Measurements from ENCODE around the gene P4HTM.

P4HTM gene

DNA sequence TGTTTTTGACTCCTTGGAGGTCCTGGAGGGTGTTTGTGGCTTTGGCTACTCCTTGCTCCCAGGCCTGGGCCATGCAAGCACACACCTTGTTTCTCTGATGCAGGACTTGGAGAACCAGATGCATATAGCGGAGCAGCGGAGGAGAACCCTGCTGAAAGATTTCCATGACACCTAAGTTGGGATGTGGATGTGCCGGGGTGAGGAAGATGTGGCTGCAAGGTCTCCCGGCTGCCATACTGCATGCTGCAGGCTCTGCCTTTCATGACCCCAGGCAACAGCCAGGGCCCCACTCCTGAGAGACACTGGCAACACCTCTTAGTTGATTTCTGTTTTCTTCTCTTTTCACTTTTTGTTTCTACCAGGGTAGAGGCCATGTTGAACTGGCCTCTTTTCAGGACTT lies 6.9 kb upstream of the P4HTM start:
- no peak for TF ChIP-seq GLI4 (tag by site-specific recombination; IDR thresholded peaks at IDR 0.05)
- TF ChIP-seq SCRT2 (tag by site-specific recombination; IDR thresholded peaks at IDR 0.05) = no peak
- no peak for TF ChIP-seq ZNF391 (tag by site-specific recombination; IDR thresholded peaks at IDR 0.05; ENCODE audit: borderline replicate concordance, low read depth)
- TF ChIP-seq ZNF426 (tag by site-specific recombination; IDR thresholded peaks at IDR 0.05) = no peak
- TF ChIP-seq, protein P1, sequence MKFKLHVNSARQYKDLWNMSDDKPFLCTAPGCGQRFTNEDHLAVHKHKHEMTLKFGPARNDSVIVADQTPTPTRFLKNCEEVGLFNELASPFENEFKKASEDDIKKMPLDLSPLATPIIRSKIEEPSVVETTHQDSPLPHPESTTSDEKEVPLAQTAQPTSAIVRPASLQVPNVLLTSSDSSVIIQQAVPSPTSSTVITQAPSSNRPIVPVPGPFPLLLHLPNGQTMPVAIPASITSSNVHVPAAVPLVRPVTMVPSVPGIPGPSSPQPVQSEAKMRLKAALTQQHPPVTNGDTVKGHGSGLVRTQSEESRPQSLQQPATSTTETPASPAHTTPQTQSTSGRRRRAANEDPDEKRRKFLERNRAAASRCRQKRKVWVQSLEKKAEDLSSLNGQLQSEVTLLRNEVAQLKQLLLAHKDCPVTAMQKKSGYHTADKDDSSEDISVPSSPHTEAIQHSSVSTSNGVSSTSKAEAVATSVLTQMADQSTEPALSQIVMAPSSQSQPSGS (tag by site-specific recombination; IDR thresholded peaks at IDR 0.05; ENCODE audit: low read depth) = no peak
- TF ChIP-seq, protein P2, sequence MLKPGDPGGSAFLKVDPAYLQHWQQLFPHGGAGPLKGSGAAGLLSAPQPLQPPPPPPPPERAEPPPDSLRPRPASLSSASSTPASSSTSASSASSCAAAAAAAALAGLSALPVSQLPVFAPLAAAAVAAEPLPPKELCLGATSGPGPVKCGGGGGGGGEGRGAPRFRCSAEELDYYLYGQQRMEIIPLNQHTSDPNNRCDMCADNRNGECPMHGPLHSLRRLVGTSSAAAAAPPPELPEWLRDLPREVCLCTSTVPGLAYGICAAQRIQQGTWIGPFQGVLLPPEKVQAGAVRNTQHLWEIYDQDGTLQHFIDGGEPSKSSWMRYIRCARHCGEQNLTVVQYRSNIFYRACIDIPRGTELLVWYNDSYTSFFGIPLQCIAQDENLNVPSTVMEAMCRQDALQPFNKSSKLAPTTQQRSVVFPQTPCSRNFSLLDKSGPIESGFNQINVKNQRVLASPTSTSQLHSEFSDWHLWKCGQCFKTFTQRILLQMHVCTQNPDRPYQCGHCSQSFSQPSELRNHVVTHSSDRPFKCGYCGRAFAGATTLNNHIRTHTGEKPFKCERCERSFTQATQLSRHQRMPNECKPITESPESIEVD (tag by site-specific recombination; IDR thresholded peaks at IDR 0.05) = no peak
- no peak for TF ChIP-seq ZFHX2 (tag by site-specific recombination; conservative IDR thresholded peaks at IDR 0.05)
- no peak for TF ChIP-seq ZNF112 (tag by site-specific recombination; IDR thresholded peaks at IDR 0.05)
- TF ChIP-seq ZEB2 (tag by site-specific recombination; IDR thresholded peaks at IDR 0.05) = no peak
- no peak for TF ChIP-seq KLF10 (tag by site-specific recombination; IDR thresholded peaks at IDR 0.05)
- ChIA-PET CTCF (no interaction called here), POLR2A (no interaction called here)
- Histone ChIP-seq H3K4me1 (ENCODE audit: control insufficient read depth, insufficient read depth, low read length) (no peaks in the 10 kb centered on the region), H3K9me3 (ENCODE audit: control insufficient read depth, insufficient read depth, low read depth, low read length) (no peaks in the 10 kb centered on the region), H3K36me3 (ENCODE audit: control insufficient read depth in 2 of 2, insufficient read depth in 1 of 2, low read length in 2 of 2) (peaks cover 9 to 80% of the 10 kb centered on the region in 2 experiments), H3K27ac (ENCODE audit: extremely low read depth, low read depth, low read length) (no peak overlapping the region), H3K4me3 (ENCODE audit: low read depth, low read length) (no peak overlapping the region)

DNA sequence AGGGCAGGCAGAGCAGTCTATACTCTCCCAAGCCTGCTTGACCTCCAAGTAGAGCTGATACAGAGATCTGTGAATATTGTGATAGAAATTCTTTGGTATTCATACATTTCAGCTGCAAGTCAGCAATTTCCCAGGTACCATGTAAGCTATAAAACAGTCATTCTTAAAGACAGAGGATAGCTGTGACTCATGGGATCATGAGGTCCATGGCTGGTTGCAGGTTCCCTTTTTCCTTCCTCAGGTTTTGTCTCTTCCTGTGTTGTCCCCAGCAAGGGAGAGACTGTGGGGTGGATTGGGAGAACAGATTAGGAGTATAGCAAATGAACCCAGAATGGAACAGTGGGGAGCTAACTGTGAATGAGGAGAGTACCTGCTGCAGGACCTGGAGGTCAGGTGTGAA lies 5.4 kb upstream of the P4HTM start:
- no peaks in the 10 kb centered on the region for H3K9me3 ChIP-seq (ENCODE audit: control insufficient read depth, insufficient read depth, low read depth, low read length)
- ChIA-PET POLR2A (interaction anchor here (2.0 kb wide), 1 partner anchor 22 kb away, joined by 5 read pairs; the partner anchor contains the start of gene WDR6), CTCF (interaction anchor here (0.7 kb wide), 1 partner anchor 36 kb away, joined by 3 read pairs; no protein-coding TSS in a partner anchor)
- peaks cover 2 to 69% of the 10 kb centered on the region in 2 experiments for H3K36me3 ChIP-seq (ENCODE audit: control insufficient read depth in 2 of 2, insufficient read depth in 1 of 2, low read length in 2 of 2)
- no peak overlapping the region for H3K27ac ChIP-seq (ENCODE audit: extremely low read depth, low read depth, low read length)
- TF ChIP-seq SP3 (tag by site-specific recombination; IDR thresholded peaks at IDR 0.05) (no peak), ZNF571 (tag by site-specific recombination; IDR thresholded peaks at IDR 0.05) (no peak), ZBTB17 (tag by site-specific recombination; IDR thresholded peaks at IDR 0.05) (no peak)
- TF ChIP-seq, protein P1 (tag by site-specific recombination; IDR thresholded peaks at IDR 0.05; ENCODE audit: low read depth) = no peak
- no peak overlapping the region for H3K4me3 ChIP-seq (ENCODE audit: low read depth, low read length)
- H3K4me1 ChIP-seq (ENCODE audit: control insufficient read depth, insufficient read depth, low read length) = no peaks in the 10 kb centered on the region

DNA sequence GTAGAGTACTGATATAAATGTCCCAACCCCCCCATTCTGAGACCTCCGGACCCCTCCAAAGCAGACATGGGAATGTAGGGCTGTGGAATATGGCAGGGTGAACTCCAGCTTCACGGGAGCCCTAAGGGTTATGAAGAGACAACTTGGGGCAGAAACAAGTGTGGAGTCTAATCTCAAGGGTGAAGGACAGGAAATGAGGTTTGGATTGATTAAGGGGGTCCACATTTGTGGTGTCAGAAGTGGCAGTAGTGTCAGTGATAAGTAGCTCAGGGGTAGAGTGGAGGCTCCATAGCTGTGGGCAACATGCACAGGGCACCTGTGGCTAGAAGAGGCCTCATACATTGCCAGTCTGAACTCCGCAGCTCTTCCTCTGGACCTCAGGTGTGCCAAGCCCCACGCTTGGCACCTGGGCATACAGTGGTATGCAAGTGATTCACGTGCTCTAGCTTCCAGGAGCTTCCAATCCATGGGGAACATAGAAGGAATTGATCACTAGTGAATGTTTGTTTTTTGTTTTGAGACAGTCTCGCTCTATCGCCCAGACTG lies 4.1 kb upstream of the P4HTM start:
- no peak overlapping the region for H3K4me3 ChIP-seq (ENCODE audit: low read depth, low read length)
- TF ChIP-seq, protein P3, sequence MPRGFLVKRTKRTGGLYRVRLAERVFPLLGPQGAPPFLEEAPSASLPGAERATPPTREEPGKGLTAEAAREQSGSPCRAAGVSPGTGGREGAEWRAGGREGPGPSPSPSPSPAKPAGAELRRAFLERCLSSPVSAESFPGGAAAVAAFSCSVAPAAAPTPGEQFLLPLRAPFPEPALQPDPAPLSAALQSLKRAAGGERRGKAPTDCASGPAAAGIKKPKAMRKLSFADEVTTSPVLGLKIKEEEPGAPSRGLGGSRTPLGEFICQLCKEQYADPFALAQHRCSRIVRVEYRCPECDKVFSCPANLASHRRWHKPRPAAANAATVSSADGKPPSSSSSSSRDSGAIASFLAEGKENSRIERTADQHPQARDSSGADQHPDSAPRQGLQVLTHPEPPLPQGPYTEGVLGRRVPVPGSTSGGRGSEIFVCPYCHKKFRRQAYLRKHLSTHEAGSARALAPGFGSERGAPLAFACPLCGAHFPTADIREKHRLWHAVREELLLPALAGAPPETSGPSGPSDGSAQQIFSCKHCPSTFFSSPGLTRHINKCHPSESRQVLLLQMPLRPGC (tag by site-specific recombination; IDR thresholded peaks at IDR 0.05) = no peak
- TF ChIP-seq MZF1 (tag by site-specific recombination; IDR thresholded peaks at IDR 0.05; ENCODE audit: borderline replicate concordance) = no peak
- TF ChIP-seq ZNF169 (tag by site-specific recombination; IDR thresholded peaks at IDR 0.05) = no peak
- no peaks in the 10 kb centered on the region for H3K9me3 ChIP-seq (ENCODE audit: control insufficient read depth, insufficient read depth, low read depth, low read length)
- CTCF ChIA-PET = interaction anchor here (0.6 to 1.0 kb wide), 3 partner anchors 43 to 459 kb away, joined by 3 to 5 read pairs (median 5); partner anchors contain the start of gene IMPDH2
- H3K36me3 ChIP-seq (ENCODE audit: control insufficient read depth in 2 of 2, insufficient read depth in 1 of 2, low read length in 2 of 2) = peaks cover 0 to 58% of the 10 kb centered on the region in 2 experiments
- H3K27ac ChIP-seq (ENCODE audit: extremely low read depth, low read depth, low read length) = no peak overlapping the region
- POLR2A ChIA-PET = interaction anchor here (0.6 to 2.7 kb wide), 2 partner anchors 28 to 590 kb away, joined by 9 to 10 read pairs; no protein-coding TSS in a partner anchor
- no peaks in the 10 kb centered on the region for H3K4me1 ChIP-seq (ENCODE audit: control insufficient read depth, insufficient read depth, low read length)

All from HEK293 (cell line).